H9 (cell line): ENCODE measurements around the gene SAMD8. TPM values are rescaled to one million over a fixed set of nuclear protein-coding genes. Genes with fewer than 3 reads are reported as not detected.

Source experiments
- DNase-seq: peaks from one replicate; pipeline ENCODE4 v3.0.0-alpha.2; 2017
- H2AFZ ChIP-seq: one replicate; pipeline ENCODE4 v1.6.1; 2013; ENCODE audit warnings: mild to moderate bottlenecking, low read length, control low read depth, moderate library complexity
- H2AK5ac ChIP-seq: 2 replicates; pipeline ENCODE4 v1.6.1; 2013; ENCODE audit warnings: low read length, control low read depth, mixed read lengths; ENCODE audit not compliant: insufficient read length
- H2BK120ac ChIP-seq: one replicate; pipeline ENCODE4 v1.6.1; 2013; ENCODE audit warnings: low read depth, mild to moderate bottlenecking, low read length, control low read depth, inconsistent platforms; ENCODE audit not compliant: poor library complexity, severe bottlenecking
- H2BK12ac ChIP-seq: 2 replicates; pipeline ENCODE4 v1.6.1; 2013; ENCODE audit warnings: low read length, control low read depth, mixed read lengths, low read depth; ENCODE audit not compliant: insufficient read length
- H2BK15ac ChIP-seq: 2 replicates; pipeline ENCODE4 v1.6.1; 2013; ENCODE audit warnings: low read depth, low read length, control low read depth
- H2BK20ac ChIP-seq: one replicate; pipeline ENCODE4 v1.6.1; 2013; ENCODE audit warnings: low read depth, mild to moderate bottlenecking, low read length, control low read depth, inconsistent platforms; ENCODE audit not compliant: poor library complexity, severe bottlenecking
- H2BK5ac ChIP-seq: 2 replicates; pipeline ENCODE4 v1.6.1; 2013; ENCODE audit warnings: low read length, control low read depth, mixed read lengths; ENCODE audit not compliant: insufficient read length
- H3K14ac ChIP-seq: 2 replicates; pipeline ENCODE4 v1.6.1; 2013; ENCODE audit warnings: low read length, control low read depth; ENCODE audit not compliant: insufficient read depth
- H3K18ac ChIP-seq: 2 replicates; pipeline ENCODE4 v1.6.1; 2013; ENCODE audit warnings: low read depth, mild to moderate bottlenecking, mixed read lengths, low read length, control low read depth; ENCODE audit not compliant: insufficient read length
- H3K23ac ChIP-seq: 2 replicates; pipeline ENCODE4 v1.6.1; 2013; ENCODE audit warnings: low read length, control low read depth, mixed read lengths, low read depth; ENCODE audit not compliant: insufficient read length
- H3K23me2 ChIP-seq: 2 replicates; pipeline ENCODE4 v1.6.1; 2013; ENCODE audit warnings: low read depth, mild to moderate bottlenecking, mixed read lengths, low read length, control low read depth; ENCODE audit not compliant: insufficient read length, poor library complexity, severe bottlenecking
- H3K27ac ChIP-seq: 2 replicates; pipeline ENCODE4 v1.5.1; 2013; ENCODE audit warnings: low read length, control low read depth, mixed read lengths, low read depth; ENCODE audit not compliant: insufficient read length
- H3K27me3 ChIP-seq: 2 replicates; pipeline ENCODE4 v1.6.1; 2013; ENCODE audit warnings: low read length, control low read depth, inconsistent platforms; ENCODE audit not compliant: insufficient read depth
- H3K4ac ChIP-seq: 2 replicates; pipeline ENCODE4 v1.6.1; 2013; ENCODE audit warnings: low read depth, mild to moderate bottlenecking, control low read depth, inconsistent platforms, low read length, moderate library complexity
- H3K4me1 ChIP-seq: 2 replicates; pipeline ENCODE4 v1.6.1; 2013; ENCODE audit warnings: low read length, control low read depth, inconsistent platforms; ENCODE audit not compliant: insufficient read depth
- H3K4me2 ChIP-seq: 2 replicates; pipeline ENCODE4 v1.6.1; 2013; ENCODE audit warnings: low read length, control low read depth, mixed read lengths; ENCODE audit not compliant: insufficient read length, insufficient read depth
- H3K56ac ChIP-seq: 2 replicates; pipeline ENCODE4 v1.6.1; 2013; ENCODE audit warnings: low read depth, mild to moderate bottlenecking, mixed read lengths, low read length, control low read depth; ENCODE audit not compliant: insufficient read length
- H3K79me1 ChIP-seq: 2 replicates; pipeline ENCODE4 v1.6.1; 2013; ENCODE audit warnings: low read depth, mild to moderate bottlenecking, moderate library complexity, low read length, control low read depth, inconsistent platforms; ENCODE audit not compliant: insufficient read depth, poor library complexity, severe bottlenecking
- H3K79me2 ChIP-seq: 2 replicates; pipeline ENCODE4 v1.6.1; 2013; ENCODE audit warnings: low read length, control low read depth, inconsistent platforms; ENCODE audit not compliant: insufficient read depth
- H3K9ac ChIP-seq: 2 replicates; pipeline ENCODE4 v1.6.1; 2013; ENCODE audit warnings: low read length, control low read depth, mixed read lengths; ENCODE audit not compliant: insufficient read length; ENCODE audit errors: extremely low read depth
- H3K9me3 ChIP-seq: one replicate; pipeline ENCODE4 v1.6.1; 2013; ENCODE audit warnings: low read depth, low read length, inconsistent platforms; ENCODE audit not compliant: control insufficient read depth
- H3T11ph ChIP-seq: one replicate; pipeline ENCODE4 v1.6.1; 2013; ENCODE audit warnings: mild to moderate bottlenecking, low read length, control low read depth, inconsistent platforms
- H4K20me1 ChIP-seq: one replicate; pipeline ENCODE4 v1.6.1; 2013; ENCODE audit not compliant: control insufficient read depth, insufficient read length, insufficient read depth
- H4K5ac ChIP-seq: 2 replicates; pipeline ENCODE4 v1.6.1; 2013; ENCODE audit warnings: low read depth, mild to moderate bottlenecking, mixed read lengths, low read length, control low read depth; ENCODE audit not compliant: insufficient read length
- H4K8ac ChIP-seq: replicated peaks from 2 replicates; pipeline ENCODE4 v1.6.1; 2013; ENCODE audit warnings: low read length, control low read depth, mixed read lengths, low read depth; ENCODE audit not compliant: insufficient read length
- H4K91ac ChIP-seq: 2 replicates; pipeline ENCODE4 v1.6.1; 2013; ENCODE audit warnings: low read depth, mild to moderate bottlenecking, moderate library complexity, mixed read lengths, low read length, control low read depth; ENCODE audit not compliant: insufficient read length
- H3K27ac Mint-ChIP-seq, 3 experiments: 2 replicates in 2 of 3; 3 replicates in 1 of 3; pipeline ENCODE4 v1.8.0; 2020 to 2021; ENCODE audit warnings: mixed read lengths in 3 of 3, mild to moderate bottlenecking in 1 of 3, moderate library complexity in 1 of 3
- H3K27me3 Mint-ChIP-seq: 2 replicates; pipeline ENCODE4 v1.8.0; 2021; ENCODE audit warnings: low read depth, mild to moderate bottlenecking, moderate library complexity, mixed read lengths
- H3K36me3 Mint-ChIP-seq, 3 experiments: 2 replicates in 2 of 3; 3 replicates in 1 of 3; pipeline ENCODE4 v1.8.0; 2020 to 2021; ENCODE audit warnings: low read depth in 3 of 3, mixed read lengths in 3 of 3; ENCODE audit not compliant: insufficient read depth in 1 of 3
- H3K4me1 Mint-ChIP-seq, 2 experiments: 2 replicates each; pipeline ENCODE4 v1.8.0; 2020; ENCODE audit warnings: mixed read lengths in 2 of 2
- H3K4me3 Mint-ChIP-seq, 2 experiments: 2 replicates in 1 of 2; 3 replicates in 1 of 2; pipeline ENCODE4 v1.8.0; 2020 to 2021; ENCODE audit warnings: mild to moderate bottlenecking in 2 of 2, mixed read lengths in 2 of 2, moderate library complexity in 1 of 2
- H3K9me3 Mint-ChIP-seq, 2 experiments: 2 replicates in 1 of 2; 3 replicates in 1 of 2; pipeline ENCODE4 v1.8.0; 2020; ENCODE audit warnings: mild to moderate bottlenecking in 2 of 2, mixed read lengths in 2 of 2, moderate library complexity in 1 of 2
- CTCF ChIP-seq: fragments of 200-600 bp; sonication (generic); conservative IDR thresholded peaks from 3 replicates; pipeline ENCODE4 v1.8.0; 2021; ENCODE audit warnings: antibody characterized with exemption, mild to moderate bottlenecking
- WGBS: extraction: QIAGEN DNeasy Blood & Tissue Kit; methylation state at CpG from one replicate; pipeline ENCODE4 v1.1.7; 2013; ENCODE audit warnings: missing lambda C conversion rate, low lambda C conversion rate, mixed read lengths; ENCODE audit not compliant: insufficient read length; ENCODE audit errors: extremely low coverage; 5-methylcytosine and 5-hydroxymethylcytosine counted together
- total RNA-seq: library from RNA; stranded (reverse); gene quantifications from 2 replicates; pipeline ENCODE4 v1.2.1, GENCODE V29; 2021

The SAMD8 gene
- total RNA-seq, 1 experiment from 2014 or later = 18.8 TPM

GRCh38 chr10:75179657-75180177 lies 68.3 kb downstream of the SAMD8 start:
- Histone ChIP-seq H4K20me1 (no peaks in the 10 kb centered on the region), H4K91ac (no peak overlapping the region), H3K23me2 (no peaks in the 10 kb centered on the region), H3K4me1 (no peaks in the 10 kb centered on the region), H3K4me2 (no peak overlapping the region), H2BK20ac (no peak overlapping the region), H3K79me2 (no peaks in the 10 kb centered on the region), H2AFZ (no peak overlapping the region), H4K8ac (no peak overlapping the region), H3K27me3 (no peaks in the 10 kb centered on the region), H3K4ac (no peak overlapping the region), H3K9ac (no peak overlapping the region), H3K56ac (no peak overlapping the region), H3K27ac (no peak overlapping the region), H2BK12ac (no peak overlapping the region), H3K14ac (no peak overlapping the region), H3K18ac (no peak overlapping the region), H2BK120ac (no peak overlapping the region), H2AK5ac (no peak overlapping the region), H3K9me3 (no peaks in the 10 kb centered on the region), H4K5ac (no peak overlapping the region), H3K23ac (no peak overlapping the region), H3T11ph (no peak overlapping the region), H2BK5ac (no peak overlapping the region), H3K79me1 (no peaks in the 10 kb centered on the region), H2BK15ac (no peak overlapping the region)
- TF ChIP-seq CTCF = no peak
- Mint-ChIP-seq H3K27me3 (no peaks in the 10 kb centered on the region), H3K4me3 (no peak overlapping the region), H3K9me3 (no peaks in the 10 kb centered on the region), H3K27ac (peak overlapping the region in 1 of 3 experiments; percentile 13; a peak in 1 of 7 replicates), H3K36me3 (peaks cover 0 to 23% (median 4%) of the 10 kb centered on the region in 3 experiments; a peak in 4 of 7 replicates), H3K4me1 (no peaks in the 10 kb centered on the region)
- WGBS = no CpG with 5 or more reads among the region's 1 CpG
- DNase-seq = no peak
